Muscle of back (tissue), 13 donors: ENCODE measurements around the gene METTL4. TPM values are rescaled to one million over a fixed set of nuclear protein-coding genes. Genes with fewer than 3 reads are reported as not detected.

Experiments used
- DNase-seq, 3 donors: peaks; one replicate each; pipeline versions ENCODE4 v3.0.0 to v3.0.0-alpha.2; 2013
- long read RNA-seq, 9 donors: transcript quantifications; one replicate each; lab custom pipeline, GENCODE V29; 2026
- polyA plus RNA-seq, 10 donors: library from polyadenylated mRNA; unstranded; fragments of 120-200 nt; gene quantifications; one replicate each; pipeline ENCODE4 v1.2.1, GENCODE V29; 2013; ENCODE audit not compliant: insufficient read length in 10 of 10

The METTL4 gene
- 10 to 100 TPM in 9 of 10 donors, 1 to 10 TPM in 1; 9.8 to 15.6 (median 11.5) TPM for polyA plus RNA-seq
- long read RNA-seq, donor 1: 0 reads
- long read RNA-seq, donor 2: 0 reads
- long read RNA-seq, donor 3: 0 reads
- long read RNA-seq, donor 4, partial matches to known transcripts: 0 of 1 reads
- long read RNA-seq, donor 4, other reads (novel, unspliced or antisense): 0 of 1 reads
- long read RNA-seq, donor 5, partial matches to known transcripts: 0 of 1 reads
- long read RNA-seq, donor 5, other reads (novel, unspliced or antisense): 0 of 1 reads
- long read RNA-seq, donor 6, partial matches to known transcripts: 7 of 10 reads
- long read RNA-seq, donor 6, other reads (novel, unspliced or antisense): 0 of 10 reads
- long read RNA-seq, donor 7, partial matches to known transcripts: 0 of 1 reads
- long read RNA-seq, donor 7, other reads (novel, unspliced or antisense): 0 of 1 reads
- long read RNA-seq, donor 8, partial matches to known transcripts: 6 of 8 reads
- long read RNA-seq, donor 8, other reads (novel, unspliced or antisense): 0 of 8 reads
- long read RNA-seq, donor 9: 0 reads

GRCh38 chr18:2571200-2572170 lies at the start of gene METTL4, which contains the start of gene NDC80:
Gene METTL4 (minus strand): TSS chr18:2571505. CDS start chr18:2567216, 4,289 bp downstream.
Gene NDC80 (plus strand): TSS chr18:2571557. CDS start chr18:2572986, 1,429 bp downstream.
- DNase-seq: peak; percentile 88 to 98 (median 95)

- peak in 1 of 3 donors; percentile 5 for DNase-seq
These were observed 46.7 kb upstream of the METTL4 start for GRCh38 chr18:2618009-2618408.

- no peak for DNase-seq
These were observed 46.2 kb upstream of the METTL4 start for GRCh38 chr18:2617401-2617998.

- no peak for DNase-seq
These were observed 41.7 kb upstream of the METTL4 start for GRCh38 chr18:2612996-2613395.

GRCh38 chr18:2610549-2610948 lies 39.2 kb upstream of the METTL4 start:
- no peak for DNase-seq

- no peak for DNase-seq
These were observed 38.3 kb upstream of the METTL4 start for GRCh38 chr18:2609604-2610003.

GRCh38 chr18:2606335-2606734 lies 35.0 kb upstream of the METTL4 start:
- no peak for DNase-seq

- DNase-seq: no peak
These were observed 31.5 kb upstream of the METTL4 start for GRCh38 chr18:2602844-2603243.

GRCh38 chr18:2597639-2598038 lies 26.3 kb upstream of the METTL4 start:
- DNase-seq: no peak

- DNase-seq: no peak
These were observed 19.0 kb upstream of the METTL4 start for GRCh38 chr18:2590303-2590702.

- no peak for DNase-seq
These were observed 18.2 kb upstream of the METTL4 start for GRCh38 chr18:2589345-2590068.

GRCh38 chr18:2588666-2589344 lies 17.5 kb upstream of the METTL4 start:
- no peak for DNase-seq

GRCh38 chr18:2587788-2588187 lies 16.5 kb upstream of the METTL4 start:
- no peak for DNase-seq

GRCh38 chr18:2573408-2573807 lies 2.1 kb upstream of the METTL4 start:
- DNase-seq: no peak

- DNase-seq: no peak
These were observed 1.6 kb upstream of the METTL4 start for GRCh38 chr18:2572892-2573291.

- peak in 1 of 3 donors; percentile 21 for DNase-seq
These were observed 865 bp upstream of the METTL4 start for GRCh38 chr18:2572171-2572569.

GRCh38 chr18:2570772-2571199 lies 519 bp downstream of the METTL4 start:
- no peak for DNase-seq

GRCh38 chr18:2569338-2570207 lies 1.7 kb downstream of the METTL4 start:
- no peak for DNase-seq

- DNase-seq: no peak
These were observed 2.7 kb downstream of the METTL4 start for GRCh38 chr18:2568605-2569004.
